Right forelimb (tissue), 1 donor: Measurements from ENCODE around the gene TMEM184A.
A peak's percentile ranks its signal among the peaks of the same experiment; 100 is the strongest.
"Not testable (repeated sequence)": the region's sequence is repeated elsewhere in the genome, so short reads cannot be mapped to it uniquely, and the experiment has no call there.

ENCODE experiments used
- DNase-seq: peaks from one replicate; pipeline ENCODE4 v3.0.0-alpha.2; 2018

Gene TMEM184A

DNA sequence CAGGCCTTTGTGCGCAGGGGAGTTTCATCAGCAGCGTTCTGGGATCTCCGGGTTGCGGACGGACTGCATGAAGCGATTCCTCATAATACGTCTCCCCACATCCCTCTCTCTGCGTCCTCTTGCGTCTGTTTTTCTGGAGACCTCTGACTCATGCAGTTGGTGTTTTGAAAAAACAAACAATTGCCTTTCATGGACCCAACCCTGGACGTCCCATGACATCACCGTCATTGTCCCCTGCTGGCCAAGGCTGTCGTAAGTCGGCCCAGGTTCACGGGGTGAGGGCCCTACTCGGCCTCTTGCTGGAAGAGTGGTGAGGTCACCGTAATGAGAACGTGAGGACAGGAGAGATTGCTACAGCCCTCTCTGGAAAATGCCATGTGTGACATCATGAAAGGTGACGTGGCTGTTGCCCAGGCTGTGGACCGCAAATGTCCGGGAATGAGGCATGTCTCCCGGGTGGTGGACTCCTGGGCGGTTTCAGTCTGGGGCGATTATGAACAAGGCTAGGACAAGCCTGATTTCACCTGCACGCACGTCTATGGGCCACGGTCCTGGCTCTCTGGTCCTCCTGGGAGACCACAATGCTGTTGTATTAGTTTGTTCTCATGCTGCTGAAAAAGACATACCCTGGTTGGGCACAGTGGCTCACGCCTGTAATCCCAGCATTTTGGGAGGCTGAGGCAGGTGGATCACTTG is 35.3 kb downstream of the TMEM184A start:
- DNase-seq, result no peak

DNA sequence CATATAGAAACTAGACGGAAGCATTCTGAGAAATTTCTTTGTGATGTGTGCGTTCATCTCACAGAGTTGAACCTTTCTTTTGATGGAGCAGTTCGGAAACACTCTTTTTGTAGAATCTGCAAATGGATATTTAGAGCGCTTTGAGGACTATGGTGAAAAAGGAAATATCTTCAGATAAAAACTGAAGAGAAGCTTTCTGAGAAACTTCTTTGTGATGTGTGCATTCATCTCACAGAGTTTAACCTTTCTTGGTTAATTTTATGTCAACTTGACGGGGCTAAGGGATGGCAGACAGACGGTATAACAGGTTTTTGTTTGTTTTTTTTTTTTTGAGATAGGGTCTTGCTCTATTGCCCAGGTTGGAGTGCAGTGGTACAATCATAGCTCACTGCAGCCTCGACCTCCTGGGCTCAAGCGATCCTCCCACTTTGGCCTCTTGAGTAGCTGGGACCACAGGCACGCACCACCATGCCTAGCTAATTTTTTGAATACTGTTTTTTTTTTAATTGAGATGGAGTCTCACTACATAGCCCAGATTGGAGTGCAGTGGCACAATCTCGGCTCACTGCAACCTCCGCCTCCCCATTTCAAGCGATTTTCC is 36.6 kb downstream of the TMEM184A start:
- not testable (repeated sequence) for DNase-seq

DNA sequence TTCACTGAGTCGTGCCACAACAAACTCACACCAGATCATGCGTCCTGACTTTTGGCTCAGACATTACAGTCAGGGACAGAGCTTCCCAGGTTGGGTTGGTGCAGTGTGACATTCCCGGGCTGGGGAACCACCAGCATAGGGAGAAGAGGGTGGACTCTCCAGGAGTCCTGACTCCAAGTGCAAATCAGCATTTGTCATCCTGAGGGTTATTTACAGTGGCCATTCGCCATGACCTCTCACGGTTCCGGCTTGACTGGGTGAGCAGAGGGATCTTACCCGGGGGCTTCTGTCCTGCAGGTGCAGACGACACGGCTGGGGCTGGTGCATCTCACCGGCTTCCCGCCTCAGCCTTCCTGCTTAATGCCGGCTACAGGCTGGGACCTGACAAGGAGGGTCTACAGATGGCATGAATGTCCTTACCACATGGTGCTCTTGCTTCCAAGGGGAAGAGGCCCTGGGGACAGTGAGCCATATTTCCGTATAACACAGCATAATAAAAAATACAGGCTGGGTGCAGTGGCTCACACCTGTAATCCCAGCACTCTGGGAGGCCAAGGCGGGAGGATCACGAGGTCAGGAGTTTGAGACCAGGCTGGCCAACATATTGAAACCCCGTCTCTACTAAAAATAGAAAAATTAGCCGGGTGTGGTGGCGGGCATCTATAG is 39.3 kb downstream of the TMEM184A start:
- no peak for DNase-seq

DNA sequence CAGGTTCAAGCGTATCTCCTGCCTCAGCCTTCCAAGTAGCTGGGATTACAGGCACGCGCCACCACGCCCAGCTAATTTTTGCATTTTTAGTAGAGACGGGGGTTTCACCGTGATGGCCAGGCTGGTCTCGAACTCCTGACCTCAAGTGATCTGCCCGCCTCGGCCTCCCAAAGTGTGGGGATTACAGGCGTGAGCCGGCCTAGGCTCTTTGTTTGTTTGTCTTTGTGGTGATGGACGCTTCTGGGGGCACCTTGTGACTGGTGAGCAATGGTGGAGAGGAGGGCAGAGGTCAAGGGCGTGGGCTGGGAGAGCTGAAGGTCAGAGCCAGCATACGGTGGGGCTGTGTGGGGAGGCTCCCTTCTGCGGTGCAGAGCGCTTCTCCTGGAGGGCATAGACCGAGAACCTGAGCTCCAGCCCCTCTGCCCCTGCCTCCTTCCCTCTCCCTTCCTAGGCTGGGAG is 40.5 kb downstream of the TMEM184A start:
- DNase-seq, result not testable (repeated sequence)

DNA sequence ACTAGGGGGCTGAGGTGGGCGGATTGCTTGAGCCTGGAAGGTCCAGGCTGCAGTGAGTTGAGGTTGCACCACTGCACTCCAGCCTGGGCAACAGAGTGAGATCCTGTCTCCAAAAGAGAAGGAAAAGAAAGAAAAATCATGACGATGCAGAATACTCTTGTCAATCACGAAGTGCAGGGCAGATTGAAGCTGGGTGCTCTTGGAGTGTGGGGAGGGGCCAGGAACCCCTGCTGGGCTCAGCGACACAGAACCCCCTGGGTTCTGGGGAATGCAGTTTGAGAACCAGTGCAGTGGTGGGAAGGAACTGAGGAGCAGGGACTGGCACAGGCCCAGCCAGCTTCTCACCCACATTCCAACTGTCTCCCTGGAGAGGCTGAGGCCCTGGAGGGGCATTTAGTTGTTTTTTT is 41.0 kb downstream of the TMEM184A start:
- DNase-seq, result no peak

DNA sequence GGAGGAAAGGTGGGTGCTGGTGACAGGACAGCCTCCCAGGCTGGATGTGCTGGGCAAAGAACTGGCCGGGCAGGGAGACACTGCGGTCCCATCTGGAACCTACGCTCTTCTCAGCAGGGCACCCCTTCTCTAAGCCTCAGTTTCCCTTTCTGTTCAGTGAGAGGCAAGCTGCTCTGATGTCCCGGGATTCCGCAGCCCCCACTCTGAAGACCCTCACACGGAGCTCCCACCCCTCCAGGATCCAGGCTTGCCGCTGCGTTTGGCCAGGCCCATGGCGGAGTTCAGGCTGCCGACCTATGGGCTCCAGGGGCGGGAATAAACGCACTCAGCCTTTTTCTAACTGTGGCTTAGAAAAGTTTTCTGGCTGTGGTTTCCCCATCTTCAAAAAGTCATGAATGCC is 41.6 kb downstream of the TMEM184A start:
- DNase-seq, result no peak

DNA sequence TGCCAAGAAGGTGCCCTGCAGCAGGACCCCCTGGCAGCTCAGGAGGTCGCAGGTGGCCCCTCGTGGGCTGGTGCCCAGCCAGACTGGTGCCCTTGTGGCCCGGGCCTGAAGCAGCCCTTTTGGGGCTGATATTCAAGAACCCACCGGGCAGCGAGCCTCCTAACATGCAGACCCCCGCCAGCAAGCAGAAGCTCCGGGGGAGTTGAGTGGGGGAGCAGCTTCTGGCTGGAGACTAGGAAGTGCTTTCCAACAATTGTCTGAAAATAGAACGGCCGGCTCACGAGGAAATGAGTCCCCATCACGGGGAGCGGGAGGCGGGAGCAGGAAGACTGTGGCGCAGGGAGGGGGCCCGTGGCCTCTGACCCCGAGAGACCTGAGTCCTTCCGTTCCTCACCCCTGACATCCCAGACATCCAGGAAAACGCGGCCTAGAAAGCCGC is 42.3 kb downstream of the TMEM184A start:
- DNase-seq, result no peak

DNA sequence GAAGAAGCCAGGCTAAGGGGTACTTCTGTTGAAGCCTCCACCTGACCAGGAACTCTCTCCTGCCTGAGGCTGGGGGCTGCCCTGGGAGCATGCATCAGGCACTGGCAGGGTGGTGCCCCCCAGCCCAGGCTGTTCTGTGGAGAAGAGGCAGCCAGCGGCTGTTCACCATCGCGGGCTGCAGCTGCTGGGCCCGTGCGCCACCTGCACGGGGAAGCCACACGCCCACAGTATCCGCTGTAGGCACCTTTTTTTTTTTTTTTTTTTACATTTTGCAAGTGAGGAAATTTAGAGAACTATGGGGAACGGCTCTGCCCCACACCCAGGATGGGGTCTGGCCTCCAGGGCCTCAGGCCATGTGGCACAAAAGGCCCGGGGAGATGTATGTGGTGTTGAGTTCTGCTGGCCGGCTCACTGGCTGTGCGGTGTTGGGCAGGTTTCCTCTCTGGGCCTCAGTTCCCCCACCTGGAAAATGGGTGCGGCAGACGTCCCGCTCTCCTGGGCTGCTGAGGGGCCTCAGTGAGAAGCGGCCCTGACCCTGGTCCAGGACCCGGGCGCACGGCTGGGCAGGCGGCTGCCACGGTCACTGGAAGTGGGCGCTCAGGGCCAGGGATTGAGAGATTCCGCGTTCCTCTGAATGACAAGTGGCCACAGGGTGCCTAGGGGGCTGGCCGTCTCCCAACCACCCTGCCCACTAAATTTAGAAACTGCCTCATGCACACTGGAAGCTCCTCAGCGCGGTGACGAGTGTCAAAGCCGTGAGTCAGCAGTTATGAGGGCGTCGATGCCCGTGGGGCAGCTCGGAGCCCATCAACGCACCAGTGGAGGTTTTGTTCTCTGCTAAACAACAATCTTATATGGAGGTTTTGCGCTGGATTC is 43.0 kb downstream of the TMEM184A start:
- DNase-seq, result no peak

DNA sequence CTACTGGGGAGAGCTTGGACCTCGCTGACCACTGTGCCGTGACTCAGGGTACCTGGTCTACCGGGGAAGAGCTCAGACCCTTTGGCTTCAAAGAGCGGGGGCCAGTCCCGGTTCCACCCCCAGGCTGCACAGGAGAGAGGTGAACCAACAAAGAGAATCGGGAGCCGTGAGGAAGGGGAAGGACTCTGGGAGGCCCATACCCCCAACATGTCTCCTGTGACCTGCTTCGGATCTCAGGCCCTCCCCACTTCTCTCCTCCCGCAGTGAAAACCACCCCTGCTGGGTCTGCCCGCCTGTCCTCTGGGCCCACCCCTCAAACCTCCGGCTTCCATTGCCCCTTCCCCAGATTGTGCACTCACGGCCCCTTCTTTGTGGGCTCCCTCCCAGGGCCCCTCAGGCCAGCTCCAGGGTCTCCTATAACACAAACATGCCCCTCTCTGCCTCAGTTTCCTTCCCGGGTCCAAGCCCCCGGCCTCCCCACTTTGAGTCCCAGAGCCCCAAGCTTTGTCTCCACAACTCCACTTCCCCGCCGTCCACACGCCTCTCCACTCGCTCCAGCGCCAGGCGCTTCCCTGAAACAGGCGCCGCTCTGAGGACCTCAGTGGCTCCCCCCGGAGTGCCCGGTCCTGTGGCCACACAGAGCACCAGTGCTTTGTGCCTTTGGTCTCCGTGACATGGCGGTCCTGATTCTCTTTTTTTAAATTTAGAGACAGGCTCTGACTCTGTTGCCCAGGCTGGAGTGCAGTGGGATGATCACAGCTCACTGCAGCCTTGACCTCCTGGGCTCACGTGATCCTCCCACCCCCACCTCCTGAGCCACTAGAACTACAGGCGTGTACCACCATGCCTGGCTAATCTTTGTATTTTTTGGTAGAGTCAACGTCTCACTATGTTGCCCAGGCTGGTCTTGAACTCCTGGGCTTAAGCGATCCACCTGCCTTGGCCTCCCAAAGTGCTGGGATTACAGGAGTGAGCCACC is 44.3 kb downstream of the TMEM184A start:
- no peak for DNase-seq

DNA sequence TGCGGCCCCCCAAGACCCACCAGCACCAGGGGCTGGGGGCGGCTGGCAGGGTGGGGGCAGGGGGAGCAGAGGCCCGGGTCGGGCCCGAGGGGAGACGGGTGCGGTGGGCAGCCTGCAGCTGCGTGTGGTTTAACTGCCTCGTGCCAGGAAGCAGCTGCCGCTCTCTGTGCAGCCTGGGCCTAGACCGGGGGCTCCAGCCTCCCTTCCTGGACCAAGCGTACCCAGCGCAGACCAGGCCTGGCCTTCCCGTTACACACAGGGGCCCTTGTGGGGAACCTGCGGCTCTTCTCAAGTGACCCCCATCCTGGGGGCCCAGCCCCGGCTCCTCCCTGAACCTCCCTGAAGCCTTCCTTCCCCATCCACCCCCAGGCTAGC is 45.2 kb downstream of the TMEM184A start:
- DNase-seq, result no peak

DNA sequence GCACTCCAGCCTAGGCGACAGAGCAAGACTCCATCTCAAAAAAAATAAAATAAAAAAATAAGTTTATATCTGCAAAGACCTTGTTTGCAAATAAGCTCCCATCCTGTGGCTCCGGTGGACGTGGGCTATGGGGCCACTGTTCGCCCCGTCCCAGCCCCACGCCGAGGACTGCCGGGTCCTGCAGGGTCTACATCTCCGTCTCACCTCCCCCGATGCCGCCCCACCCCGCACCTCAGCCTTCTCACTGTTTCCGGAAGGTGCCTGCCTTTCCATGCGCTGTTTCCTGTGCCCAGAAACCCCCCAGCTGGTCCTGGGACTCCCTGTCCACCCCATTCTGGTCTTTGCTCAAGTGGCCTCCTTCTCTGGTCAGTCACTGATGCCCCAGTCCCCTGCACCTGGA is 46.8 kb downstream of the TMEM184A start:
- no peak for DNase-seq

DNA sequence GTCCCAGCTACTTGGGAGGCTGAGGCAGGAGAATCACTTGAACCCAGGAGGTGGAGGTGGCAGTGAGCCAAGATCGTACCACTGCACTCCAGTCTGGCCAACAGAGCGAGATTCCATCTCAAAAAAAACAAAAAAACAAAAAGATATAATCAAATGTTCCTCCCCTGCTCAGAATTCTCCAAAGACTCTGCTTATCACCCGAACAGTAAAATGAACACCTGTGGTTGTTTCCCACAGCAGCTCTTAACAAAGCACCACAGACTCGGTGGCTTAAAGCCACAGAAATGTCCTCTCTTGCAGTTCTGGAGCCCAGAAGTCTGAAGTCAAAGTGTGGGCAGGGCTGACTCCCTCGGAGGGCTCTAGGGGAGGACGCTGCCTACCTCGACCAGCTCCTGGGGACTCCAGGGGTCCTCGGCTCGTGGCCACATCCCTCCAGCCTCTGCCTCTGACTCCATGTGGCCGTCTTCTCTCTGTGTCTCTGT is 47.7 kb downstream of the TMEM184A start:
- DNase-seq, result no peak

DNA sequence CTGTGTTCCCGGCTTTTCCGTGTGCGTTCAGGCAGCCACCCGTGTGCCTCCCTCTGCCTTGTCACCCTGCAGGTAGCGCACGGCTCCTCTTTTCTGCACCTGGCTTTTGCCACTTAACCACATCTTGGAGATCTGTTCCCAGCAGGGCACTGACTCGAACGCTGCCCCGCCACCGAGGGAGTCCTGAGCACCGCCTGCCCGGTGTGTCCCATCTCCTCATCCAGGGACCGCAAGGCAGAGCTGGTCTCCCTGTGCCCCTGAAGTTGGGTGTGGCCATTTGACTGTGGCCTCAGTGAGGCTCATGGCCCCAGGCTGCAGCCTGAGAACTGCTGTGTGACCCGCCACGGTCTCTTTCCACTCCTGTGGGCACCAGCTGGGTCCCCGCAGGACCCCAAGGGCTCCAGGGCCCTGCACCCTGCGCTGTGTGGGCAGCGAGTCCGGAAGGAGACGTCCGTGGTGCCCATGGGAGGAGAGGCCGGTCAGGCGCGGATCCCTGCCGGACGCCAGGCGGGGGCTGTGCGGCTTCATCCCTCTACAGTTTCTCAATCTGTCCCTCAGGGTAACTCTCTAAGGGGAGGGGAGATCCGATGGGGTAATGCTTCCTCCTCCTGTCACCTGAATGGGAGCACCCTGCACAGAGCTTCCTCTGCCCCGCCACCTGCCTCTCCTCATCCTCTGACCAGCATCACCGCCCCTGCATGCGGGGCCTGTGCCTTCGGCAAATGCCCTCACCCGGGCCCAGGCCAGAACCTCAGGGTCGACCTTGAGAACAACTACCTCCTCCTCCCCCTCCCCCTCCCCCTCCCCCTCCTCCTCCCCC is 50.1 kb downstream of the TMEM184A start:
- DNase-seq, result no peak

DNA sequence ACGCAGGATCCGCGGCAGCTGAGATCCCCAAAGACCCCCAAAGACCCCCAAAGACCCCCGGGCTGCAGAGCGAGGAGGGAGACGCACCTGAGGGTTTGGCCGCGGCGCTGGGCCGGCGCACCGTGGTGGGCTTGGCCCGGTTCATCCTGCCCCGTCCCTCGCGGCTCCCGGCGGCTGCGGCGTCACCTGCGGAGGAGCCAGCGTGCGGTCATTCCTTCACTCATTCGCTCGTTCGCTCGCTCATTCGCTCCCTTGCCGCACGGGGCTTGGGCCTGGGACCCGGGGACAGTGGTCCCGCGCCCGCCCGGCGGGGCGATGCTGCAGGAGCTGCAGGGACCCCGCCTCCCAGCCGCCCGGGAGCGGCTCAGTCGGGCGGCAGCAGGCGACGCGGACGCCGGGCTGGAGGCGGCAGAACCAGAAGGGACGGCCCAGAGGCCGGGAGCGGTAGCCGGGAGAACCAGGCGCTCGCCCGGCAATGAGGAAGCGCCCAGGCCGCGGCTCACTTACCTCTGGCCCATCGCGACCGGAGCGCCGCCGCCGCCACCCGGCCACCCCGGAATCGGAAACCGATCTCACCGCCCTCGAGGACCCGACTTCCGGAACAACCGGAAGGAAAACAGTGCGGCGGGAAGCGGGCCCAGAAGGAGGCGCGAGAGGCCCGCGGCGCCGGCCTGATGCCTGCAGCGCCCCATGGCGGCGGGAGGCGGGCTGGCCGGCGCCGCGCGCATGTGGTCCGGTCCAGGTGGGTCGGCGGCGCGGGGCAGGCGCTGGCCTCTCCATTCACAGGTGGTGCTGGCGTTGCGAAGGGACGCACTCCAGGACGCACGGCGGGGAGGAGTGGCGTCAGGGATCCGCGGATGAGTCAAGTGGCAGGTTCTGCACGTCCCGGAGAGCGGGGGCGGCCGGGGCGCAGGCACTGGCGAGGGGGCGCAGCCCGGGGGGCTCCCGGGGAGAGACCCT is 51.9 kb downstream of the TMEM184A start, which contains the start of gene INTS1:
Gene INTS1, minus strand, starts transcription at position 574 of the 960 bp plus-strand sequence. Its CDS starts 429 bp downstream, at position 145.
- DNase-seq, result peak; percentile 94

DNA sequence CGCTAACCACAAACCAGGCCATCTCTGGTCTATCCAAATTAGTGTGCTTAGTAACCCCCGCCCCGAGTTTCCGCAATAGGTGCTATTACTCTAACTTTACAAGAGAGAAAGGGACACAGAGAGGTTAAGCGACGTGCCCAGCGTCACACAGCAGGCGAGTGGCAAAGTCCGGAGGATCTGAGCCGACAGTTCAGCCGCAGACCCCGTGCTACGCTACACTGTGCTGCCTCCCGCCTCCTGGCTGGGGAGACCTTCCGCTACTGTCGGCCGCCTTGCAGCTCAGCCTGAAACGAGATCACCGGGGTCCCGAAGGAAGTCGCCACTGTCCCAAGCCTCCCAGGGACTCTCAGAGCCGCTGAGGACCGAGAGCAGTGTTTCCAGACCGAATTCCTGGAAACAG is 52.6 kb downstream of the TMEM184A start:
- DNase-seq, result no peak

DNA sequence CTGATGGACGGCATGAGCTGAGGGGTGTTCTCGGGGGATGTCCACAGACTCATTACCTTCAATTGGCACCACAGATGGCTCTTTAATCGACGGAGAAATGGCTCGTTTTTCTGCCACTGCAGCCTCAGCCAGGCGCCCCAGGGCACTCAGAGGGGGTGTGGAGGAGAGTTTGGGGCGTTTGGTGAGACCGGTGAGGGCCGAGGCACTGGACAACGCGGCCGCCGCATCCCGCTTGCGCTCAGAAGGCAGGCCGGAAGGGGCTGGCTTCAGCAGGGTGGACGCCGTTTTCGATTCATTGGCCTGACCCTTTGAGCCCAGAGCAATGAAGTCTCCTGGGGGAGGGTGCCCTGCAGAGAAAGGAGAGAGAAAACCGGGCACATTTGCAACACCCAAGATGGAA is 53.2 kb downstream of the TMEM184A start:
- DNase-seq, result no peak

DNA sequence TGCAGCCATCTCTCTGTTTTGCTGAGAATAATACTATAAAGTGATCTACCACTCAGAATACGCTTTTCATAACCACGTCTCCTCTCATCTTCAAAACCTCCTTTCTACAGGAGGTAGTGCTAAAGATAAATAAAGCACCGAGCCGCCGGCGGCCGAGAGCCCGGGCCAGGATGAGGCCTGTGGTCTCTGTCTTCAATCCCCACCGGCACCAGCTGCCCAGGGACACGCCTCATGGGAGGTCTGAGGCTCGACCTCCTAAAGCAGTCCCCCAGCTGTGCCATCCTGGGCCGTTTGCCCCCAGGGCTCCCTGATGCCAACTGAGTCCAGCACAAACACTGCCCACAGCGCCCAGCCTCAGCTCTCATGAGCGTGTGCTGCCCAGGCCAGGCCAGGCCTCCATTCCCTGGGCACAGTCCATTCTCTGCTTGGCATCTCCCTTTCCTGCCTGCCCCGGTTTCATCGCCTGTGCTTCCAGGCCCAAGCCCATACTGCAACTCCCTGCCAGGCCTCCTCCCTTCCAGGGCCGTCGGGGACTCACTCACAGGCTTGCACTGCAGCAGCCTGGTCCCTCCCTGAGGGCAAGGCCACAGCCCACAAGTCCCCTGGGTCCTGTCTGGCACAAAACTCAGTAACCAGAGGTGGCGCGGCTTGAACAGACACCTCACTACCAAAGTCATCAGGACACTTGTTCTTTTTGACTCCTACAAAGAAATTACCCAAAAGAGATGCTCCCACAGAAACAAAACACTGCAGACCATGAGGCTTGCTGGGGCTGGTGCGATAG is 54.3 kb downstream of the TMEM184A start:
- no peak for DNase-seq

DNA sequence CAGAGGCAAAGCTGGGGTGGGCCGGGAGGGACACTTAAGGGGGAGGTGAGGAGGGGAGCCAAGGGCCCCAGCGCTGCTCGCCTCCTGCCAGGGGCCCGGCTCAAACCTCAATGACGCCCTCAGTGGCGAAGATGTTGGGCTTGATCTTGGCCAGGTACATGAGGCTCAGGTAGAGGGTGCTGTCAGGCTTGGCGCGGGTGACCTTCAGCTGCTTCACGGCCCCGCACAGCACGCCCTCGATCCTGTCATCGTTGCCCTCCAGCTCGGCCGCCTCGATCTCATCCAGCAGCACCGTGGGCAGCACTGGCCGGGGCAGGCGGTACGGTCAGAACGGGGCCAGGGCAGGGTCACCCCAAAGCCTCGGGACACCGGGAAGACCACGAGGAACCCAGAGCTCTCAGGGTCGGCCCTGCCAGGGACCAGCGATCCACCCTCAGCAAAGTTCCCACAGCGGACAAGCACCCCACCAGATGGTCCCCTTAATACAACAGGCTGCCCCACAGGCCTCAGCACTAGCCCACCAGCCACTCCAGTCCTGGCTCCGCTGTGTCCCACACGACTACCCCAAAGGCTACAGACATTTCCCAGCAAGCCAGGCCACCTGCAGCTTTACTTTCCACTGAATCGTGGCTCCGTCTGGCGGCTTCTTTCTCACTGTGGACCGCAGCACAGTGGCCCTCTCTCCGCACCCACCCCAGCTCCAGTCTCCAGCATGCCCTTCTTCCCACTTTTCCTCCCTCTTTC is 55.8 kb downstream of the TMEM184A start:
- DNase-seq, result no peak
